ENCODE measurements around the gene MARVELD1.

DNA sequence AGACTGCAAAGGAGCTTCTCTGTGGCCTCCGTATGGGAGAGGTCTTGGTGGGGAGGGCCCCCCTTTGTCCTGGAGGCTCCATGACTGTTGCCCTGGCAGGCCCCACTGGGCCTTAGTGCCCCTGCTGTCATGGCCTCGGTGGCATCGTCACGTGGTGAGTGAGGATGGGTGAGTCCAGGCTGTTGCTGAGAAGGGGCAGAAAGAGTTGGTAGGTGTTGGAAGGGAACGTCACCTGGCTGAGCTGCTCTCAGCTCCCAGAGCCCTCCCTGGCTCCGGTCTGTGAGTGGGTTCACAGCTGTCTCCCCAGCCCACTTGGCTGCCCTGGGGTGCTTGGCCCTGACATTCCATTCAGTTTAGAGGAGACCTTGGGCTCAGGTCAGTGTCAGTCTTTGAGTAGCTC is 42.2 kb downstream of the MARVELD1 start:
- TF ChIP-seq, protein P1, sequence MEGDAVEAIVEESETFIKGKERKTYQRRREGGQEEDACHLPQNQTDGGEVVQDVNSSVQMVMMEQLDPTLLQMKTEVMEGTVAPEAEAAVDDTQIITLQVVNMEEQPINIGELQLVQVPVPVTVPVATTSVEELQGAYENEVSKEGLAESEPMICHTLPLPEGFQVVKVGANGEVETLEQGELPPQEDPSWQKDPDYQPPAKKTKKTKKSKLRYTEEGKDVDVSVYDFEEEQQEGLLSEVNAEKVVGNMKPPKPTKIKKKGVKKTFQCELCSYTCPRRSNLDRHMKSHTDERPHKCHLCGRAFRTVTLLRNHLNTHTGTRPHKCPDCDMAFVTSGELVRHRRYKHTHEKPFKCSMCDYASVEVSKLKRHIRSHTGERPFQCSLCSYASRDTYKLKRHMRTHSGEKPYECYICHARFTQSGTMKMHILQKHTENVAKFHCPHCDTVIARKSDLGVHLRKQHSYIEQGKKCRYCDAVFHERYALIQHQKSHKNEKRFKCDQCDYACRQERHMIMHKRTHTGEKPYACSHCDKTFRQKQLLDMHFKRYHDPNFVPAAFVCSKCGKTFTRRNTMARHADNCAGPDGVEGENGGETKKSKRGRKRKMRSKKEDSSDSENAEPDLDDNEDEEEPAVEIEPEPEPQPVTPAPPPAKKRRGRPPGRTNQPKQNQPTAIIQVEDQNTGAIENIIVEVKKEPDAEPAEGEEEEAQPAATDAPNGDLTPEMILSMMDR (IDR thresholded peaks at IDR 0.05; ENCODE audit: low read depth, low read length), result no peak
- TF ChIP-seq EZH2phosphoT487 (IDR thresholded peaks at IDR 0.05; ENCODE audit: low read depth), result no peak
